Endothelial cell of umbilical vein (primary cell): ENCODE measurements around the gene BLOC1S1. TPM values are rescaled to one million over a fixed set of nuclear protein-coding genes. Genes with fewer than 3 reads are reported as not detected.
A peak's percentile ranks its signal among the peaks of the same experiment; 100 is the strongest.

Source experiments
- BruUV-seq: library from RNA; stranded (reverse); fragments of 400-500 nt; replicated peaks from 2 replicates; lab custom pipeline; 2021; lab: Mats Ljungman, UMichigan
- CTCF ChIA-PET: fragments of 300-600, 350-600 bp; sonication (Branson Sonifier 250); formaldehyde crosslinking; loops from one replicate; lab custom pipeline; 2021; ENCODE audit warnings: antibody characterized with exemption, inconsistent platforms; lab: Charles Lee
- POLR2A ChIA-PET: fragments of 300-600, 350-600 bp; sonication (Branson Sonifier 250); formaldehyde crosslinking; loops from one replicate; lab custom pipeline; 2021; ENCODE audit warnings: antibody characterized with exemption, inconsistent platforms; lab: Charles Lee
- DNase-seq: peaks from one replicate; pipeline ENCODE4 v3.0.0-alpha.2; 2011; ENCODE audit warnings: low read depth, low spot score
- FAIRE-seq: peaks from 2 replicates; lab custom pipeline; 2011; peaks lifted over from hg19 to GRCh38; lab: Jason Lieb, UNC
- H2AFZ ChIP-seq: 2 replicates; pipeline ENCODE4 v1.6.0; 2012; ENCODE audit warnings: low read depth, low read length, control low read depth, inconsistent platforms
- H3K27ac ChIP-seq: 2 replicates; pipeline ENCODE4 v1.5.1; 2011; ENCODE audit warnings: low read depth, mild to moderate bottlenecking, control low read depth, low read length, moderate library complexity; ENCODE audit not compliant: insufficient read depth
- H3K27me3 ChIP-seq, 2 experiments: 2 replicates each; pipeline versions ENCODE4 v1.6.0 to v1.6.1; 2011; ENCODE audit warnings: low read length in 2 of 2, mixed read lengths in 1 of 2; ENCODE audit not compliant: control insufficient read depth in 2 of 2, insufficient read depth in 2 of 2
- H3K36me3 ChIP-seq, 2 experiments: 2 replicates in 1 of 2; 3 replicates in 1 of 2; pipeline ENCODE4 v1.5.1; 2011; ENCODE audit warnings: low read length in 2 of 2, mild to moderate bottlenecking in 1 of 2, moderate library complexity in 1 of 2; ENCODE audit not compliant: control insufficient read depth in 2 of 2, insufficient read depth in 2 of 2; ENCODE audit errors: extremely low read depth in 1 of 2
- H3K4me1 ChIP-seq: 3 replicates; pipeline ENCODE4 v1.5.1; 2011; ENCODE audit warnings: mild to moderate bottlenecking, low read length; ENCODE audit not compliant: control insufficient read depth, insufficient read depth; ENCODE audit errors: extremely low read depth
- H3K4me2 ChIP-seq: 2 replicates; pipeline ENCODE4 v1.6.1; 2011; ENCODE audit warnings: low read length, control low read depth, mixed read lengths; ENCODE audit not compliant: insufficient read depth
- H3K4me3 ChIP-seq, 3 experiments: fragments of 200-600 bp in 1 of 3; sonication (generic), shearing (Covaris generic) in 1 of 3; replicated peaks in 1 of 3; 2 replicates each; pipeline ENCODE4 v1.5.1; 2011 to 2016; ENCODE audit warnings: control low read depth in 3 of 3, low read length in 3 of 3, mild to moderate bottlenecking in 2 of 3, inconsistent platforms in 1 of 3, low read depth in 1 of 3, moderate library complexity in 1 of 3; ENCODE audit not compliant: insufficient read depth in 1 of 3
- H3K79me2 ChIP-seq: 2 replicates; pipeline ENCODE4 v1.6.0; 2012; ENCODE audit warnings: low read length, inconsistent platforms; ENCODE audit not compliant: control insufficient read depth, insufficient read depth
- H3K9ac ChIP-seq: replicated peaks from 2 replicates; pipeline ENCODE3; 2011; ENCODE audit warnings: low read length, control low read depth; ENCODE audit not compliant: insufficient read depth; ENCODE audit errors: extremely low read depth
- H3K9me1 ChIP-seq: replicated peaks from 3 replicates; pipeline ENCODE4 v1.6.0; 2011; ENCODE audit warnings: mild to moderate bottlenecking, low read length; ENCODE audit not compliant: control insufficient read depth, insufficient read depth; ENCODE audit errors: extremely low read depth
- H3K9me3 ChIP-seq: replicated peaks from 2 replicates; pipeline ENCODE4 v1.5.1; 2012; ENCODE audit warnings: low read length, inconsistent platforms; ENCODE audit not compliant: control insufficient read depth, insufficient read depth
- H4K20me1 ChIP-seq: replicated peaks from 2 replicates; pipeline ENCODE3; 2011; ENCODE audit warnings: mild to moderate bottlenecking, low read length; ENCODE audit not compliant: control insufficient read depth, insufficient read depth; ENCODE audit errors: extremely low read depth
- EZH2 ChIP-seq: IDR thresholded peaks from 2 replicates; pipeline ENCODE4 v1.6.1; 2012; ENCODE audit warnings: borderline replicate concordance, low read depth, mild to moderate bottlenecking, moderate library complexity, low read length, inconsistent platforms; ENCODE audit not compliant: severe bottlenecking
- FOS ChIP-seq: IDR thresholded peaks from 2 replicates; pipeline ENCODE4 v1.6.1; 2011; ENCODE audit warnings: mild to moderate bottlenecking, low read length, moderate library complexity, borderline replicate concordance; ENCODE audit not compliant: insufficient read depth
- GATA2 ChIP-seq: IDR thresholded peaks from 2 replicates; pipeline ENCODE4 v1.7.0; 2011; ENCODE audit warnings: low read depth, mild to moderate bottlenecking, moderate library complexity, mixed read lengths, low read length; ENCODE audit not compliant: insufficient read length, insufficient read depth
- JUN ChIP-seq: IDR thresholded peaks from 2 replicates; pipeline ENCODE4 v1.6.1; 2011; ENCODE audit warnings: borderline replicate concordance, low read depth; ENCODE audit not compliant: insufficient read length, insufficient read depth
- MYC ChIP-seq: IDR thresholded peaks from one replicate; pipeline ENCODE4 v1.6.1; 2011; ENCODE audit warnings: mild to moderate bottlenecking, low read depth, low read length
- dilution Hi-C: fragments of 300-500 bp; cut with MboI; formaldehyde crosslinking; loops from one replicate; pipeline ENCODE4 v1.15.0; 2019; ENCODE audit warnings: low sequenced_read_pairs; ENCODE audit not compliant: extremely low pct_ligation_motif_present
- intact Hi-C: fragments of 100-400 bp; cut with micrococcal nuclease; formaldehyde crosslinking; loops from one replicate; pipeline ENCODE4 v1.10.0; 2022
- polyA plus RNA-seq, 4 experiments: library from polyadenylated mRNA; depleted of rRNA in 3 of 4; stranded (reverse) in 3 of 4; unstranded in 1 of 4; fragments of >200 nt; gene quantifications; 2 replicates each; pipeline versions ENCODE4 v1.2.1 to v1.2.3, GENCODE V29; 2011 to 2012; ENCODE audit warnings: missing spikeins in 1 of 4
- total RNA-seq: library from RNA; stranded (reverse); gene quantifications from 2 replicates; pipeline ENCODE4 v1.2.3, GENCODE V29; 2021
- TF ChIP-seq, protein P1 (sequence below), 2 donors: IDR thresholded peaks; 1 replicate in 1 of 2; 2 replicates in 1 of 2; pipeline ENCODE4 v1.5.1; 2011; ENCODE audit warnings: low read length in 2 of 2, mild to moderate bottlenecking in 2 of 2, moderate library complexity in 2 of 2, control low read depth in 1 of 2, inconsistent platforms in 1 of 2, low read depth in 1 of 2; ENCODE audit not compliant: insufficient read depth in 1 of 2; ENCODE audit errors: extremely low read depth in 1 of 2
- TF ChIP-seq, protein P2 (sequence below): IDR thresholded peaks from 2 replicates; pipeline ENCODE4 v1.6.1; 2011; ENCODE audit not compliant: insufficient read depth, insufficient read length

BLOC1S1 gene
- total and polyA plus RNA-seq, 2 donors (not counting 3 experiments of a cell fraction or from before 2014, with no cell fraction given), result 84.1 to 192 TPM

GRCh38 chr12:55717011-55718007 is 1.5 kb downstream of the BLOC1S1 start:
- H2AFZ ChIP-seq, result no peak overlapping the region
- CTCF ChIA-PET, result interaction anchor here (0.9 to 11.1 kb wide), 5 partner anchors 20 to 472 kb away, joined by 3 to 151 read pairs (median 3); partner anchors contain the start of gene SMARCC2
- no TSS peak for BruUV-seq
- H3K79me2 ChIP-seq, result no peaks in the 10 kb centered on the region
- peaks cover 28% of the 10 kb centered on the region for H3K4me1 ChIP-seq
- POLR2A ChIA-PET, result no interaction called here
- H3K27me3 ChIP-seq, result peaks cover 4 to 10% of the 10 kb centered on the region in 2 experiments
- peak overlapping the region; percentile 89 for H3K9ac ChIP-seq
- intact Hi-C loops (no loop called here), dilution Hi-C loops (no loop called here)
- no peak overlapping the region for H3K27ac ChIP-seq
- peak; percentile 19 for DNase-seq
- no peak for FAIRE-seq
- peak; percentile 57 for TF ChIP-seq FOS
- TF ChIP-seq, protein P1, sequence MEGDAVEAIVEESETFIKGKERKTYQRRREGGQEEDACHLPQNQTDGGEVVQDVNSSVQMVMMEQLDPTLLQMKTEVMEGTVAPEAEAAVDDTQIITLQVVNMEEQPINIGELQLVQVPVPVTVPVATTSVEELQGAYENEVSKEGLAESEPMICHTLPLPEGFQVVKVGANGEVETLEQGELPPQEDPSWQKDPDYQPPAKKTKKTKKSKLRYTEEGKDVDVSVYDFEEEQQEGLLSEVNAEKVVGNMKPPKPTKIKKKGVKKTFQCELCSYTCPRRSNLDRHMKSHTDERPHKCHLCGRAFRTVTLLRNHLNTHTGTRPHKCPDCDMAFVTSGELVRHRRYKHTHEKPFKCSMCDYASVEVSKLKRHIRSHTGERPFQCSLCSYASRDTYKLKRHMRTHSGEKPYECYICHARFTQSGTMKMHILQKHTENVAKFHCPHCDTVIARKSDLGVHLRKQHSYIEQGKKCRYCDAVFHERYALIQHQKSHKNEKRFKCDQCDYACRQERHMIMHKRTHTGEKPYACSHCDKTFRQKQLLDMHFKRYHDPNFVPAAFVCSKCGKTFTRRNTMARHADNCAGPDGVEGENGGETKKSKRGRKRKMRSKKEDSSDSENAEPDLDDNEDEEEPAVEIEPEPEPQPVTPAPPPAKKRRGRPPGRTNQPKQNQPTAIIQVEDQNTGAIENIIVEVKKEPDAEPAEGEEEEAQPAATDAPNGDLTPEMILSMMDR (IDR thresholded peaks at IDR 0.05; ENCODE audit: extremely low read depth in 1 of 2, insufficient read depth in 1 of 2, low read depth in 1 of 2, low read length in 2 of 2), result no peak
- peak overlapping the region; percentile 87 for H3K4me2 ChIP-seq
- no peaks in the 10 kb centered on the region for H4K20me1 ChIP-seq
- peak overlapping the region in 1 of 3 experiments; percentile 82 for H3K4me3 ChIP-seq
- H3K9me3 ChIP-seq, result no peaks in the 10 kb centered on the region
- H3K9me1 ChIP-seq, result no peaks in the 10 kb centered on the region
- no peaks in the 10 kb centered on the region for H3K36me3 ChIP-seq

DNA sequence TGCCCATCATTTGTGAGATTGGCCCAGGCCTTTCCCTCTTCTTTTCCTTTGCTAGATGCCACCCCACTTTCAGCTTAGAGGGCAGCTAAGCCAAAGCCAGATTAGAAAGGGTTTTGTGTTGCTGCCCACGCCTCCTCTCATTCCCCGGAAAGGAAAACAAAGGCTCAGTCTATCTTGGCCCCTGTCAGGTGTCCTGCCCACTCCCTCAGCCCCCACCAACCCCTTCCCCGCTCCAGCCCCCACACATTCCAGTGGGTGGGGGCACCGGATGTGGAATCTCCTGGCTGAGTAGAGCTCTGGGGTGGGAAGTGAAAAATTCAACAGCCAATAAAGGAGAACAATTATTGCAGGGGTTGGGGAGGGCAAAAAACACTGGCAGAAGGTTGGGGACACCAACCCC is 2.2 kb downstream of the BLOC1S1 start:
- no peaks in the 10 kb centered on the region for H3K9me1 ChIP-seq
- no peaks in the 10 kb centered on the region for H4K20me1 ChIP-seq
- H3K36me3 ChIP-seq, result no peaks in the 10 kb centered on the region
- intact Hi-C loops (no loop called here), dilution Hi-C loops (no loop called here)
- H3K4me3 ChIP-seq, result no peak overlapping the region
- POLR2A ChIA-PET, result no interaction called here
- H3K9me3 ChIP-seq, result no peaks in the 10 kb centered on the region
- BruUV-seq, result no TSS peak
- FAIRE-seq (peak; percentile 66), DNase-seq (no peak)
- H3K27me3 ChIP-seq, result peaks cover 0 to 3% of the 10 kb centered on the region in 2 experiments
- H2AFZ ChIP-seq, result no peak overlapping the region
- TF ChIP-seq, protein P2, sequence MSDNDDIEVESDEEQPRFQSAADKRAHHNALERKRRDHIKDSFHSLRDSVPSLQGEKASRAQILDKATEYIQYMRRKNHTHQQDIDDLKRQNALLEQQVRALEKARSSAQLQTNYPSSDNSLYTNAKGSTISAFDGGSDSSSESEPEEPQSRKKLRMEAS, result no peak
- TF ChIP-seq JUN, result no peak
- no peak for TF ChIP-seq EZH2
- TF ChIP-seq, protein P1 (IDR thresholded peaks at IDR 0.05; ENCODE audit: extremely low read depth in 1 of 2, insufficient read depth in 1 of 2, low read depth in 1 of 2, low read length in 2 of 2), result no peak
- TF ChIP-seq GATA2, result no peak
- TF ChIP-seq FOS, result no peak
- no peak for TF ChIP-seq MYC
- no peak overlapping the region for H3K27ac ChIP-seq
- CTCF ChIA-PET, result interaction anchor here (1.0 to 11.1 kb wide), 3 partner anchors 19 to 63 kb away, joined by 3 to 151 read pairs (median 43); no protein-coding TSS in a partner anchor
- H3K4me1 ChIP-seq, result peaks cover 28% of the 10 kb centered on the region
- H3K79me2 ChIP-seq, result no peaks in the 10 kb centered on the region
- no peak overlapping the region for H3K4me2 ChIP-seq
- H3K9ac ChIP-seq, result no peak overlapping the region
